ENCODE measurements around the gene SMCO4.
"Not testable (repeated sequence)": the region's sequence is repeated elsewhere in the genome, so short reads cannot be mapped to it uniquely, and the experiment has no call there.

SMCO4 gene

DNA sequence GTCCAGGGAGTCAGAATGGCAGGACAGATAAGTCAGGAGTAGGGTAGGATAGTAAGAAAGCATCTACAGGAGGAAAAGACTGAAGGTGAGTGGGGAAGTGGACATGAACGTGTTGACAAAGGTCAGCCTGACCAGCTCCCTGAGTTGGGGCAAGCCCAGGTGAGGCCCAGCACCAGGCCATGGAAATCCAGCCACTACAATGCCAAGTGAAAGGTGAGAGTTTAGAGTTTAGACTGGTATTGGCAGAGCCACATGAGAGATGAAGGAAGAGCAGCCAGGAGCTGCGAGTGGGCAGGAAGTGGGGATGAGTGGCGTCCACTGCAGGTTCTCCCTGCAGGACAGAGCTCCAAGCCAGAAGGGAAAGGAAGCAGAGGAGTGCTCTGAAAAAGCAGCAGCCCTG, 16.5 kb upstream of the SMCO4 start:
- DNase-seq: no peak

- DNase-seq: no peak
Measured at GRCh38 chr11:93552874-93553273, 9.7 kb upstream of the SMCO4 start.

DNA sequence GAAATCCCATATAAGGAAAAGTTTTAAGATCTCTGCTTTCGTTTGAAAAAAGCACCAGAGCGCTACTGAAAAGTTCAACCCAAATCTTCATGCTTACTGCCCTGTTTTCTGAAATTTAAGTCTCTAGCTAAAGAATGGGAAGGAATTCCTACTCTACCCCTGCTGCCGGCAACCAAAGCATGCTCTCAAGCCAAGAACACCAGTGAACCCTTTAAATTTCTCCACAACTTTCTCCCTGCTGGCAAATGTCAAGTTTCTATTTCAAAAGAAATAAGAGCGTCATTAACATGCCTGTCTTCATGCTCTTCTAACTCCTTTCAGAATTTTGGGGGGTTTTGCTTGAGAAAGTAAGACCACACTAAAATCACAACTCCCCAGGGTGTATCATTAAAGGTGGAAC, 6.8 kb upstream of the SMCO4 start:
- DNase-seq: no peak

GRCh38 chr11:93548679-93549319, 5.6 kb upstream of the SMCO4 start:
- DNase-seq: no peak

DNA sequence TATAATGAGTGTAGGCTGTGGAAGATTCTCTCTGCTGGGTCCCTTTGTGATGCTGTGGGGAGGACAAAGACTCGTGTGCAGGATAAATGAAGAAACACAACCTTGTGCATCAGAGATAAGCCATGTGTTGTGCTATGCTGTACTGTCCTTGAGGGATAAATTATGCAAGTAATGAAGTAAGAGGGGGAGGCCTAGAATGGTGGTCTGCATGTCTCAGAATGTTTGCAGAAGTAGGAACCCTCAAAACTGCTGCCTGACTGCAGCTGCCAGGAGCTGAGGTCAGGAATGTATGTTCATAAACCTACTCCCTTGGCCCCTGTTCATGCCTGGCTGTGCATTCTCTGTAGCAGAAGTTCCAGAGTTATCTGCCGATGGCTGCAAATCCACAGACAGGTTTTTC, 4.6 kb upstream of the SMCO4 start:
- DNase-seq: no peak

- DNase-seq: no peak
Measured at GRCh38 chr11:93547028-93547427, 3.8 kb upstream of the SMCO4 start.

- DNase-seq: no peak
Measured at GRCh38 chr11:93545566-93545965, 2.4 kb upstream of the SMCO4 start.

GRCh38 chr11:93542811-93543229, 371 bp downstream of the SMCO4 start:
- DNase-seq: no peak

GRCh38 chr11:93541884-93542810, 1.0 kb downstream of the SMCO4 start:
- DNase-seq: peak; percentile 47

DNA sequence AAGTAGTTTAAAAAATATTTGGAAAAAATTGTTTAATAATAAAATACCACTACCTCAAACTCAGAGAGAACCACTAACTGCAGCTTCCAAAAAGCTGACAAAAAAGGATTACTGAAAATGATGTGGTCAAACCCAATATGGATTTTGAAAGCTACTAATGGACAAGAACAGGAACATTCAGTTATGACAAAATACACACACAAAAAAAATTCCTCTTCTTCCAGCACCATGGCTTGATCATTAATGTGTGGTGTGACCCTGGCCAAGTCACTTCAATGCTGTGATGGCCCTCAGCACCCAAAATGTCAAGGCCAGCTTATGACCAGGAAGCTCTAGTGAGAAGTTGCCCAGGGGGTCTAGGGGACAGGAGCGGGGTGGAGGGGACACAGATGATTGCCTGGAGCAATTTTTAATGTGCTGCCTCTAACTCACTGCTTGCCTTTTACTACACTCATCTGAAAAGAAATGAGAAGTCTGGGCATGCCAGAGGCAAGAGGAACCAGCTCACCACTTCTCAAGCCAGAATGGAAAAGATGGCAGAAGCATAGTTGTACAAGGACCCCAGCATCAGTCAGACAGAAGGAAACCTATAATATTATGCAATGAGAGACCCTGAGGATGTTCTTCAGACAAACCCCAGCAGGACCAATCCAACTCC, 2.2 kb downstream of the SMCO4 start:
- DNase-seq: no peak

- DNase-seq: no peak
Measured at GRCh38 chr11:93540337-93540736, 2.9 kb downstream of the SMCO4 start.

GRCh38 chr11:93537767-93538261, 5.4 kb downstream of the SMCO4 start:
- peak; percentile 45 for DNase-seq

GRCh38 chr11:93537049-93537448, 6.1 kb downstream of the SMCO4 start:
- DNase-seq: no peak

- no peak for DNase-seq
Measured at GRCh38 chr11:93536101-93536861, 6.9 kb downstream of the SMCO4 start.

DNA sequence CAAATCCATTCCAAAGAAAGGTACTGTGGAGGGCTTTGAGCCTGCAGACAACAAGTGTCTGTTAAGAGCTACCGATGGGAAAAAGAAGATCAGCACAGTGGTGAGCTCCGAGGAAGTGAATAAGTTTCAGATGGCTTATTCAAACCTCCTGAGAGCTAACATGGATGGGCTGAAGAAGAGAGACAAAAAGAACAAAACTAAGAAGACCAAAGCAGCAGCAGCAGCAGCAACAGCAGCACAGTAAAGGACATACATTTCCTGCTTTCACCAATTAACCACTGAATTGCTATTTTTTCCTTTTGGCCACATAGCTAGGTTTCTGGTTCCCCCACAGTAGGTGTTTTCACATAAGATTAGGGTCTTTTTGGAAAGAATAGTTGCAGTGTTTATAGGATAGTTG, 7.6 kb downstream of the SMCO4 start:
- DNase-seq: not testable (repeated sequence)

- no peak for DNase-seq
Measured at GRCh38 chr11:93532806-93533205, 10.4 kb downstream of the SMCO4 start.

DNA sequence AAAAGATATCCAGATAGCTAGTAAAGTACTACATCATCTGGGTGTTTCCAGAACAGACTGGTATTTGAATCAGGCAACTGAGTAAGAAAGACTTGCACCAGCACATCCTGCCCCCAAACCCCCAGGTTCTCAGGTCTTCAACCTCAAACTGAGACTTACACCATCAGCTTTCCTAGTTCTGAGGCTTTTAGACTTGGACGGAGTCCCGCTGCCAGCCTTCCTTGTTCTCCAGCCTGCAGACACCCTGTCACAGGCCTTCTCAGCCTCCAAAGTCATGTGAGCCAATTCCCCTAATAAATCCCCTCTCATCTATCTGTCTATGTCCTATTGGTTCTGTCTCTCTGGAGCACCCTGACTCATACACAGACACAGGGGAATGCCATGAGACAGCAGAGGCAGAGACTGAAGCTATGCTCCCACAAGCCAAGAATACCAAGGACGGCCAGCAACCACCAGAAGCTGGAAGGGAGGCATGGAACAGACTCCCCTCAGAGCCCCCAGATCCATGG, 10.9 kb downstream of the SMCO4 start:
- DNase-seq: no peak

- no peak for DNase-seq
Measured at GRCh38 chr11:93530468-93530826, 12.7 kb downstream of the SMCO4 start.

DNA sequence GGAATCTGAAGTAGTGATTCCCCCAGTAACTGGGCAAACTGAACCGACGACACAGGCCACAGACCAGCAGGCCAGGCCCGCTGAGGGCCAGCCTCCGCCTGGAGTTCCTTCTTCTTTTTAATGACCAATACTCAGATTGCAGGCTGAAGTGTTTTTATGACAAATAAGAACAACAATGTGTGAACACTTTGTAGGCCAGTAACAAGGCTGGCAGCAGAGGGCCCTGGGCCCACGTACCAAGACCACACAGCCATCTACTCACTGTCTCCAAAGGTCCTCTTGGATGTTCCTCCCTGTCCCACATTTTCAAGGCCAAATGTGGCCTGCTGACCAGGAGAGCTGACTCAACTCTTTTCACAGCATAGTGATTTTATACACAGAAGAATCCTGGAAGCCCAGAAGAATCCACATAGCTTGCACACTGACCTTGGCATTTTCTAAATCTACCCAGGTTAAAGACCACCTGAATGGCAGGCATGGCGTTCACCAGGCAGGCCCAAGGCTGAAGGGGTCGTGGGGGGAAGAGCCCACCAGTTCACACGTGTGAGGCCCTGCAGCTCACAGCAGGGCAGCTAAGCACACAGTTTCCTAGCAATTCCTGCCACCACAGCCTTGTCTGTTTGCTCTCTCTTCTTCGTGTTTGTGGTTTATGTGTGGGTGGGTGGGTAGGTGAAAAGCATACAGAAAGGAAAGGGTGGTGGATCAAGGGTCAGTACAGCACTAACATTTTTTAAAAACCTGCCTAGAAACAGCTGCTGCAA, 13.3 kb downstream of the SMCO4 start:
- no peak for DNase-seq

DNA sequence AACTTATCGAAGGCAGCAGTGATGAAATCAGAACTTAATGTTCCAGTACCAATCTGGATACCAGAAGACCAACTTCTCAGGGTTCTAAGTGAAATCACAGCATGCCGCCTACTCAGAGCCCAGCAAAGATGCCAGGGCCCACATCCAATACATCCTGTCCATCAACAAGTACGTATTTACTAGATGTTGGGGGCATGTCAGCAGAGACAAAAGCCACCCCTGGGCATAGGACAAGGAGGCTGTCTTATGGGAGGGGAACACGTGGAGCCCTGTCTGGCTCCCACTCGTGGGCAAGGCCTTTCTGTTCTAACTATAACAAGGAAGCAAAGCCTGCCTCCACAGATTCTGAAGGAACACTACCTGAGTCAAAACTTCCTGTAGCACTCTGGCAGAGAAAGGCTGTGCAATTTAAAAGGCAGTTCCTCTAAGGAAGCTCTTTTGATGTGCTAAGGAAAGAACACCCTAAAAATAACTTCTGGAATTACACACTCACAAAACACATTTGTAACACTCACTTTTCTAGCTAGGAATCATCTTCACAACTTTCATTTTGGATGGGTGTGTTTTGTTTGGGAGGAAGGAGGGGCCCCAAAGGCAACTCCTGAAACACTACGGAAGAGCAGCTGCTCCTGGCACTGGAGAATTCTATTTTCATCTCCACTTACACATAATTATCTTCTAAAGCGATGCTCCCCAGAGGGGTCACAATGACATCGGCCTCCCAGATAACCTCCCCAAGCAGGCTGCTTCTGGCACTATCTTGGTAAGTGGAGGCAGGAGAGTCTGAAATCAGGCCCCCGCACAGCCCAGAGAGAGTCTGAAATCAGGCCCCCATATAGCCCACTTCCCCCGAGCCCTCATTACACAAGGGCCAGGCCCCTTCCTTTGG, 14.2 kb downstream of the SMCO4 start:
- no peak for DNase-seq

- DNase-seq: no peak
Measured at GRCh38 chr11:93528252-93528651, 14.9 kb downstream of the SMCO4 start.

All from CD4-positive, alpha-beta T cell treated with Interleukin-15 for 1 hour (primary cell).